HG03045 (cell line): ENCODE data around the gene CTDP1.
"Not testable (repeated sequence)": the region's sequence is repeated elsewhere in the genome, so short reads cannot be mapped to it uniquely, and the experiment has no call there.

ENCODE experiments used
- ATAC-seq: cut with Tn5 transposase; IDR thresholded peaks from one replicate; pipeline ENCODE4 v1.9.1; 2021; ENCODE audit warnings: mild to moderate bottlenecking, moderate library complexity; ENCODE audit not compliant: unreplicated experiment

Gene CTDP1

DNA sequence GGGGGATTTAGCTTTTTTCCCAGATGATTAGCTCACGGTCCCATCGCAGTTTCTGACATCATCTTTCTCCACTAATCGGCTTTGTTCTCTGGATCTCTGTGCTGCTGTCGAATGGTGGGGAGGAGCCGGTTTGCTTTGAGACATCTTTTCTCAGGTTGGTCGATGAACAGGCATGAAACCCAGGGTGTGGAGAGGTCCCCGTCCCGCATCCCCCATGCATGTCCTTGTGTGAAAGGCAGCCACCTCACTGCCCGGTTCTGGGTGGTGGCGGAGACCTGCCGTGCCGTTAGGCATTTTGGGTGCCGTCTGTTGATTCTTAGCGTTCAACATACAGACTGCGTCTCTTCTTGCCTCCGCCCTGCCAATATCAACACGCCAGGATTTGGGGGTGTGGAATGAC, 57.8 kb downstream of the CTDP1 start:
- ATAC-seq = no peak

DNA sequence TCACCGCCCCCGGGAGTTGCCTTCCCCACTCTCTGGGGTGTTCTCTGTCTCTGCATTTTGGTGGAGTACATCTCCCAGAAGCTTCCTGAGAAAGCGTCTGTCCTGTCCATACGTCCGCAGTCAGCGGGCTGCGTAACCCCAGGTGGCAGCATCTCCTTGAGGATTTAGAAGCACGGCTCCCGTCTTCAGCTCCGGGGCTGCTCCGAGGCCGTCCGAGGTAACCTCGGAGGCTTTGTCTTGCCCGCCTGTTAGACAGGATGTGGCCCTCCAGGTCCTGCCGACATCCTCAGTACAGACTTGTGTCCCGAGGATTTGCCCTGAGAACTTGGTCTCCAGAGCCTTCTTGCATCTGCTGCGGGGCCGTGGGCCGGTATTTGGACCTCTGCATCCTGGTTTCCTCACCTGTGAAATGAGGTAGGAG, 58.4 kb downstream of the CTDP1 start:
- no peak for ATAC-seq

DNA sequence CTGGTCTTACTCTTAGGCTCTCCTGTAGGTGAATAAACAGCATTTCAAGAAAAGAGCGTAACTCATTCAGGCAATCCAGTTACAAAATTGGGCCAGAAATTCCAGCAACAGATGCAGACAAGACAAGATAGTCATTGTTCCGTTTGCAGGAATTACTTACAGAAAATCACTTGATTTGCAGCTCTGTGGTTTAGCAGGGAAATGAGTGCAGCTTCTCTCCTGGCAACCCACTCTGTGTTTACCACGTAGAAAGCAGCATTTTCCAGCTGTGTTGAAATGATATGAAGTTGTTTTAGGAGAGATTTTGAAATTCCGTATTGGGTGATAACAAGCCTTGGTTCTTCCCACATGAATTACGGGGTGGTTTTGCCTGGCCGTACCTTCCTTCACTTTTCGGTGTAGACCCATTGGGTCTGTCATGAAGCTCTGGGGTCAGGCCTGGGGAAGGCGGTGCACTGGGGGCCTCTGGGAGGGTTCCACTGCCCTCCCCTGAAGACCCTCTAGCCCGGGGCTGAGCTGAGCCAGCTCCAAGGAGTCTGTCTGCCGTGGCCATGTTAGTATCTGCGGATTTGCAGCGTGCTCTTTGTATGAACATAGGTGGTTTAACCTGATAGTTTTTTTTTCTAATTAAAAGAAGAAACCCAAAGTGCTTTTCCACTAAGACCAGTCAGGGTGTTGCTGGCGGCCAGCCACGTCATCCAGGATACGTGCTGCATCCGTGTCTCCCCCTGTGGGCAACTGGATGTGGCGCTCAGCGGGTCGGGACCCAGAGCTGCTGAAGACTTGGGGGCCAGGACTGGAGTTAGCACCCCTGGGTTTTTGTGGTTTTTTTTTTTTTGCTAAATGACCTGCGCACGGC, 59.2 kb downstream of the CTDP1 start:
- no peak for ATAC-seq

DNA sequence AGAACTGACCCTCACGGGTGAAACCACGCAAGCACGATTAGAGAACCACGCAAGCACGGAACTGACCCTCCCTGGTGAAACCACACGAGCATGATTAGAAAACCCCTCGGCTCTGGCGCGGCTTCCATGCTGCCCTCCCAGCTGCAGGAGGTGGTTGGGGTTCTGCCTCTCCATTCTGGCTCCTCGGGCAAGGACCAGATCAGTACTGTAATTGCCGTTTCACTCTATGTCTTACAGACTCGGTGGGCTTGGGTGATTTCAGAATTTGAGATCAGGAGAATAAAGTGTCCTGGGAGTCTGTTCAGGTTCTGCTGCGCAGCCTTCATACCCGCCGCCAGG, 59.8 kb downstream of the CTDP1 start:
- no peak for ATAC-seq

DNA sequence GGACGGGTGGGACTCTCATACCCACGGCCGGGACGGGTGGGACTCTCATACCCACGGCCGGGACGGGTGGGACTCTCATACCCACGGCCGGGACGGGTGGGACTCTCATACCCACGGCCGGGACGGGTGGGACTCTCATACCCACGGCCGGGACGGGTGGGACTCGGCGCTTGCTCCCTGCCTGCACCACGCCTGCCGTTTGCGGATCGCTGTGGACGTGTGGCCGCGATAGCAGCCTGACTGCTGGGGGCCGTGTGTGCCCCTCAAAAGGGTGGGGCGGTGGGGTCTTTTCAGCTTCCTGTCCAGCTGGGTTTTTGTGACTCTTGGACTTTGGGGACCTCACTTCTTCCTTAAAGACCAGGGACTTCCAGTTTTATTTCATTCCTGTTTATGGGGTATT, 60.4 kb downstream of the CTDP1 start:
- ATAC-seq = not testable (repeated sequence)

DNA sequence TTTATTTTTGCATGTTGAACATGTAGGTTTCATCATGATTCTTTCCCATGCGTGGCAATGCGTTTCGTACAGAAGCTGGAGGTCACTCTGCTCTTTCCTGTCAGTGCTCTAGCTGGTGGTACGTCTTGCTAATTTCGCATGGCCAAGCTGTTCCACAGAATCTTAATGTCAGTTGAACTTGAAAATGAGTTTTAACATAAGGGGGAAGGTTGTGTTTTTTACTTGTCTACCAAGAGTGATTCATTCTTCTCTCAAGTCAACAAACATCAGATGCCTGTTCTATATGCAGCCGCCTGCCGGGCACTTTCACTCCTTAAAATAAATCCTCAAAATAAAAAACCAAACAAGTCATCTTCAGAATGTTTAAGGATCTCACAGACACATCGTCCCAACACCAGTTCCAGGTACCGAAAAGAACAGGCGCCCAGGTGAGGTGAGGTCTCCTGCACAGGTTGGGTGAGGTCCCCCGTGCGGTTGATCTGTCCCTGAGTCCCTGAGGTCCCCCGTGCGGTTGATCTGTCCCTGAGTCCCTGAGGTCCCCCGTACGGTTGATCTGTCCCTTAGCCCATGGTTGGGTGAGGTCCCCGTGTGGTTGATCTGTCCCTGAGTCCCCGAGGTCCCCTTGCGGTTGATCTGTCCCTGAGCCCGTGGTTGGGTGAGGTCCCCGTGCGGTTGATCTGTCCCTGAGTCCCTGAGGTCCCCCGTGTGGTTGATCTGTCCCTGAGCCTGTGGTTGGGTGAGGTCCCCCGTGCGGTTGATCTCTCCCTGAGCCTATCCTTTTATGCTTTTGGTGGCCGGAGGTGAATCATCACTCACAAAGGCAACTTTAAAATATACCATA, 61.1 kb downstream of the CTDP1 start:
- no peak for ATAC-seq

DNA sequence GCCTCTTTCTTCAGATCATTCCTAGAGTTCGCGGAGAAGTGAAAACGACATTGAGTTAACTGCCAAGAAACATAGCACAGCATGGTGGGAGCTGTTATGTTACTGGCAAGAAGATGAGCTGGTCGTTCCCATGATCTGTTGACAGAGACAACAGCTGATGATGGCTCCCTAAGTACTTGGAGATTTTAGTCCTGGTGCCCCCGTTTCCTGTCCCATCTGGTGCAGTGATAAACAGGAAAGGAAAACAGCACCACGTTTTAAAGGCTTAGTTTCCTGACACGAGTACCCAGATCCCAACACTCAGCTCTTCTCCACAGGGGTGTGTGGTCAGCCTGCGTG, 61.7 kb downstream of the CTDP1 start:
- no peak for ATAC-seq

DNA sequence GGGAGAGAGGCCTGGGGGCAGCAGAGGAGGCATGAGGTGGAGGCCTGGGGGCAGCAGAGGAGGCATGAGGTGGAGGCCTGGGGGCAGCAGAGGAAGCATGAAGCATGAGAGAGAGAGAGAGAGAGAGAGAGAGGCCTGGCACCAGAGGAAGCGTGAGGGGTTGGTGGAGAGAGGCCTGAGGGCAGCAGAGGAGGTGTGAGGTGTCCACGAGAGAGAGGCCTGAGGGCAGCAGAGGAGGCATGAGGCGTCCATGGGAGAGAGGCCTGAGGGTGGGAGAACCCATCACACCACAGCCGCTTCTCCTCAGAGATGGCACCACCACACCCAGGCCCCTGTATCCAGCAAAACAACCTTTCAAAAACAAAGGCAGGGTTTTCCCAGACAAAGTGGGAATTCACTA, 62.5 kb downstream of the CTDP1 start:
- no peak for ATAC-seq

DNA sequence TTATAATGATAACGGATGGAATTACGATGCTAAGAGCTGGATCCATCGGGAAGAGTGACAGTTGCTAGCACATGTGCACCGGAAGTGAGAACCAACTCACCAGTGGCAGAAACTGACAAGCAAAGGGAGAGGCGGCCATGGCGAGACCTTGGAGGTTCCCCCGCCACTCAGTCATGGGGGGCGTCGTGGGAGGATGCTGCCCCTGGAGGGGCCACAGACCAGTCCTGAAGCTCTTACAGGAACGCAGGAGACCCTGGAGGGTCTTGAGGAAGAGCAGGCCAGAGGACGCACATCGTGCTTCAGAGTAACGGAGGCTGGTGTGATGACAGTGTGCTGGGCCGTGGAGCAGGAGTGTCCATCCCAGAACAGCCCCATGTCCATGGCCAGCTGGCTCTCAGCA, 65.0 kb downstream of the CTDP1 start:
- ATAC-seq = no peak

DNA sequence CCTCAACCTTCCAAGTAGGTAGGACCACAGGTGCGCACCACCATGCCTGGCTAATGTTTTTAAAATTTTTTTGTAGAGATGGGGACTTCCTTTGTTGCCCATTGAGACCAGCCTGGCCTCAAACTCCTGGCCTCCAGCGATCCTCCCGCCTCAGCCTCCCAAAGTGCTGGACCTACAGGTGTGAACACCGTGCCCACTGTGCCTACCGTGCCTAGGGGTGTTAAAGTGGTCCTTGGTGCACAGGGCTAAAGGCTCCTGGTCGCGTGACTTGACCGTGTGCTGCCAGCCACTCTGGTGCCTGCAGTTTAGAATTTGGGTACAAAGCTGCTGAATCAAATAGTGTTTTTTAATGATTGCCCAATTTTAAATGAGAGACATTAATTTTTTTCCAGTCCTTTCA, 67.1 kb downstream of the CTDP1 start:
- ATAC-seq = no peak

DNA sequence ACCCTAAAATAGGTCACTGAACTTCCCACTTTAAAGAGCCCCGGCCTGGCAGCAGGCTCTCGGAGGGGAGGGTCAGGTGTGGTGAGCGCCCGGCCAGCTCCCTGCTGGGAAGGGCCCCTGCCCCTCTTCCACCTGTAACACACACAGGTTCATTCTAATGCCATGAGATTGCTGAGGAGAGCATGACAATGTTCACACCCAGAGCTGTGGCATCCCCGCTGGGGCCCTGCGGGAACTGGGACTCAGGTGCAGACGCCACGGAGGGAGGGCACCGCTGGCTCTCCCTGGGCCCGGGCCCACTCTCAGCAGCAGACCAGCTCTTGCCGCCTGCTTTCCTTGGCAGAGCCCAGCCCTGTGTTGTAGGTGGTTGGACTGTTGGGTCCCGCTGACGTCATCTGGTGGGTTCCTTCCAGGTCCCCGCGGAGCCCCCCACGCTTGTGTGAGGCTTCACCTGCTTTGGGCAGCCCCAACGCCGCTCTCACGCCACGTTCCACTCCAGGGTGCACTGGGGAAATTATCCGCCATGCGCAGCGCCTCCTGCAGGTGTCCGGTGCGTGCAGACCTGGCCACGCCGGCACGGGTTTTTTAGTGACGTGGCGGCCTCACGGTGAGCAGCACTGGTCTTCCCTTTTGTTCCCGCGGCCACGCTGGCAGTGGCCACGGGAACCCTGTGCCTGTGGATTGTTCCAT, 67.7 kb downstream of the CTDP1 start:
- no peak for ATAC-seq

DNA sequence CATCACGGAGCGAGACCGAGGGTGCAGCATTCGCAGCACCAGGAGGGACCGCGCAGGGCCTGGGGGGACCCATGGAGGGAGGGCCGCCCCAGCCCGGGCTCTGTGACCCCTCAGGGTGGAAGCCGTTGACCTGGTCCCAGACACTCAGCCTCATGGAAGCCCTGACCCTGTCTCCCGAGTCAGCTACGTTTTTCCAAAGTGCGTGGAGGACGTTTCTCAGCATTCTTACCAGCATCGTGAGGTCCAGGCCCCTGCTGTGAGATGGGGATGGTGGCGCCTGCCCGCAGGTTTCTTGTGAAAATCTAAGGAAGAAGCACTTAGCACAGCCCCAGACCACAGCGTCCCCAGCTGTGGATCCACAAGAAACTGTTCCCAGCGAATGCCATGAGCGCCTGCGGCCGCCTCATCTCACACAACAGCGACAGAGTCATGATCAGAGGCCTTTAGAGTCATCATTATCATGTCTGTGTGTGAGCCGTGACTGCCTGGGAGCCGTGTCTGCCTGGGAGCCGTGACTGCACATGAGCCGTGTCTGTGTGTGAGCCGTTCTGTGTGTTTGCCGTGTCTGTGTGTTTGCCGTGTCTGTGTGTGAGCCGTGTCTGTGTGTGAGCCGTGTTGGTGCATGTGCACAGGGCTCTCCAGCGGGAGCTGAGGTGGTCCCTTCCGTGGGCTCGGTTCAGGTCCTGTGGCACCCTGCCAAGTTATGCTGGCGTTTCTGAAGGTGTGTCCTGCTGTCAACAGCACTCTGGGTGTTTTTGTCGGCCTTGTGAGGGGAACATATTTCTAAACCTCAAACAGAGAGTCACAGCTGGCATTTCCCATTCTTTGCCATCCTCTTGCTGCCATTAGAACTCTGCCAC, 68.9 kb downstream of the CTDP1 start:
- ATAC-seq = no peak

DNA sequence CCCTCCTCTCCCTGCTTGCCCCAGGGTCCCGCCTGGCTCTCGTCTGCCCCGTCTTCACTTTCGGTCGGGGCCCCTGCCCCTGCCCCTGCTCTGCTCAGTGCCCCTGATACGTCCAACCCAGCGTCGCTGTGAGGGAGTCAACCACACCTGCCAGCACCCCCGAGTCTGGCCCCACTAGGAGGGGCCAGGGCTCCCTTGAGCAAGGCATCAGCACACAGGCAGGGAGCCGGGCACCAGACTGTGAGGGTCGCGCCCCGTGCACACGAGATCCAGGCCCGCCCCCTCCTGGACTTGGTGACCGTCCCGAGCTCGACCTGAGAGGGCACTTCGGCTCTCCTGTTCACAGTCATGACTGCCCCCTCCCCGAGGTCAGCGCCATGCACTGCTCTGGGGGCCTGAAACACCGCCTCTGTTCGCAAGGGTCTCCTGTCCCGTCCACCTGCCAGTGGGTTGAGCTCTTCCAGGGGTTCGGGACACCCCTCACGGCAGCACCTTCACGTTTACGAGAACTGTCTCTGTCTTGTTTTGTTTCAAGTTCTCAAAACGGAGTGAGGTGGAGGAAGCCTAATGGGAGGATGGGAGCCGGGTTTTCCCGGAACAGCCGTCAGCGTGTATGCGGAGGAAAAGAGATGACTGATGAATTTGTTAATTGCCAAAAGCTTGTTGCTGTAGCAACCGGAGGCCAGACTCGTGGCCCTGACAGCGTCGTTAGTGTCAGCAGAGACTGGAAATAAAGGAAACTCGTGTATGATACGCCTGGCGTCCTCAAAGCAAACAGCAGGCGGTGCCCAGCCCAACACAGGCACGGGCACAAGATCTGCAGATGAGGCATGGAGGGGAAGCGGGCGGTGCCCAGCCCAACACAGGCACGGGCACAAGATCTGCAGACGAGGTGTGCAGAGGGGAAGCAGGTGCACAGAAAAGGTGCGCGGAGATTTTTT, 69.9 kb downstream of the CTDP1 start:
- ATAC-seq = no peak

DNA sequence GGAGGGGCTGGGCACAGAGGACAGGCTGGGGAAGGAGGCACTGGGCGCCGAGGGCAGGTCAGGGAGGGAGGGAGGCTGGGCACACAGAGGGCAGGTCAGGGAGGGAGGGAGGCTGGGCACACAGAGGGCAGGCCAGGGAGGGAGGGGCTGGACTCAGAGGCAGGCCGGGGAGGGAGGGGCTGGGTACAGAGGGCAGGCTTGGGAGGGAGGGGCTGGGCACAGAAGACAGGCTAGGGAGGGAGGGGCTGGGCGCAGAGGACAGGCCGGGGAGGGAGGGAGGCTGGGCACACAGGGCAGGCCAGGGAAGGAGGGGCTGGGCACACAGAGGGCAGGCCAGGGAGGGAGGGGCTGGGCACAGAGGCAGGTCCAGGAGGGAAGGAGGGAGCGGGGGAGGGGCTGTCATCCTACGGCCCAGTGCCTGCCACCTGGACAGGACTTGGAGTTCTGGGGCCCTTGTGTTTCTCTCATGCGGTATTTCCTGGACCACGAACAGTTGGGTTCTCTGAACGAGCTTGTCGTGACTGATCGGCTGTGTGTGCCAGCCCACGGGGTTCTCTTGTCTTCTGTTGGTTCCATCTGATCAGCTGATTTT, 71.5 kb downstream of the CTDP1 start:
- no peak for ATAC-seq

DNA sequence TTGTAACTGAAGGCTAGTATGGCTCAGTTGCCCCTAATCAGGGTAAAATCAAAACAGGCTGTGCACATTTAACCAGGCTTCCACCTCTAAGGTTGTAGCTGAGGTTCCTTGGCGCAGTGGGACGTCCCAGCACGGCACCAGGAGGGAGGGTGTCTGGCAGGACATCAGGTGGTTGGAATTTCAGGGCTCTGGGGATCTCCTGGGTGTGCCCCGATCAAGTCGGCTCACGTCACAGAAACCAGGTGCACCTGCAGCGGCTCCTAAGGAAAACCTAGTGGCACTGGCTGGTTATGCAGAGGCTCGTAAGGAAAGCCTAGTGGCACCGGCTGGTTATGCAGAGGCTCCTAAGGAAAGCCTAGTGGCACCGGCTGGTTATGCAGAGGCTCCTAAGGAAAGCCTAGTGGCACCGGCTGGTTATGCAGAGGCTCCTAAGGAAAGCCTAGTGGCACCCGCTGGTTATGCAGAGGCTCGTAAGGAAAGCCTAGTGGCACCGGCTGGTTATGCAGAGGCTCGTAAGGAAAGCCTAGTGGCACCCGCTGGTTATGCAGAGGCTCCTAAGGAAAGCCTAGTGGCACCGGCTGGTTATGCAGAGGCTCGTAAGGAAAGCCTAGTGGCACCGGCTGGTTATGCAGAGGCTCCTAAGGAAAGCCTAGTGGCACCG, 72.4 kb downstream of the CTDP1 start:
- ATAC-seq = not testable (repeated sequence)

DNA sequence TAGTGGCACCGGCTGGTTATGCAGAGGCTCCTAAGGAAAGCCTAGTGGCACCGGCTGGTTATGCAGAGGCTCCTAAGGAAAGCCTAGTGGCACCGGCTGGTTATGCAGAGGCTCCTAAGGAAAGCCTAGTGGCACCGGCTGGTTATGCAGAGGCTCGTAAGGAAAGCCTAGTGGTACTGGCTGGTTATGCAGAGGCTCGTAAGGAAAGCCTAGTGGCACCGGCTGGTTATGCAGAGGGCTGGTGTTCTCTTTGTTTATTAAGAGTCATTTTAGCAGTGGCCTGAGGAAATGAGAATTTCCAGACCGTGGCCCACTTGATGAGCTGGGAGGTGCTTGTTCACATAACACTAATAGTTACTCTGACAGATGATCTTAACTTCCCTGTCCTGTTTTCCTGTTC, 73.3 kb downstream of the CTDP1 start:
- ATAC-seq = not testable (repeated sequence)

DNA sequence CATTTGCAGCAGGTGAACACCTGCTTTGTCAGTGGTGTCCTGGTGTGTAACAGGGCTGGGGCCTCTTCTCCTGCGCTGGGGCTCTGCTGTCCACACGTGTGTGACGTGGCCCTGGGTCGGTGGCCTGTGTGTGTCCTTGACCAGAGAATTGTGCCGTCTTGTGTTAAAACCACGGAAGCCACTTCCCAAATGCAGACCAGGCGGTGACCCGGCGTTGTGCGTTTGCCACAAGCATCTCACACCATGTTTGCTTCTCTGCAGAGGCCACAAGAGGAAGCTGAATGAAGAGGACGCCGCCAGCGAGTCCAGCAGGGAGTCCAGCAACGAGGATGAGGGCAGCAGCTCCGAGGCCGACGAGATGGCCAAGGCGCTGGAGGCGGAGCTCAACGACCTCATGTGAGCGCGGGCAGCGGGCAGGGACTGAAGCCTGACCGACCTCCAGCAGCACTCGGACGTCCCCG, 73.8 kb downstream of the CTDP1 start:
- ATAC-seq = no peak

DNA sequence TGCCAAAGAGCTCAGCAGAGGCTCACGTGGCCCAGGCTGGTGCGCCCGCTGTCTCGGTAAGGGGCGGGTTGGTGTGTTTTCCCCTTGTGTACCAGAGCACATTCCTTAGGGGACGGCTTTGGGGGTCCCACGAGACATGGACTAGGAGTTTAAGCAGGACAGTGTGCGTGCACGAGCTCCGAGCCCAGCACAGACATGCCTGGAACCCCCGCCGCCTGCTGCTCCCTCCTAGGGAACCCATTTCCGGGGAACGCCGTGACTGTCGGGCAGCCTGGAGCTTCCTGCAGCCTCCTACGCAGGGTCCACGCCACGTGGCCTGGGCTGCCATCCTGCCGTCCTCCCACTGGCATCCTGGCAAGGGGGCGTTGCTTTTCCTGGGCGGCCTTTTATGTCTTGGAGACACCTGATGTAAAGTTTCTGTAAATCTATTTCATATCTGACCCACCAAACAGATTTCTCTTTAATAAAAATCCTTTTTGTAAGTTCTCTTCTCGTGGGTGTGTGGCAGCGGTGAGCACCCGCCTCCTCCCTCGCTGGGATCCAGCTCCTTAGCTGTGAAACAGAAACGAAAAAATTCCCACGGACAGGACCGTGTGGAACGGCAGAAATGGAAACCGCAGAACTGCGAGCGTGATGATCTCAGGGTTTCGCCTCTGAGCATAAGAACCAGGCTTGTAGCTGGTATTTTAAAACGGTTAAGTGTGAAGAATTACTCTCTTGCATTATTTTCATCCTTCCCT, 74.6 kb downstream of the CTDP1 start:
- ATAC-seq = no peak
